H1 (cell line): ENCODE results near the gene VWF. TPM values are rescaled to one million over a fixed set of nuclear protein-coding genes. Genes with fewer than 3 reads are reported as not detected.

ENCODE experiments used
- CHD7 ChIP-seq: fragments of 300-600 bp; sonication (generic); IDR thresholded peaks from 2 replicates; pipeline ENCODE4 v1.7.1; 2012; ENCODE audit warnings: low read length, moderate library complexity, mild to moderate bottlenecking, inconsistent platforms; ENCODE audit not compliant: insufficient replicate concordance
- GABPA ChIP-seq: IDR thresholded peaks from 2 replicates; pipeline ENCODE4 v1.6.1; 2011; ENCODE audit warnings: mild to moderate bottlenecking, low read length, moderate library complexity, borderline replicate concordance; ENCODE audit not compliant: insufficient read depth
- KDM1A ChIP-seq: fragments of 200-600, 300-600 bp; sonication (generic); IDR thresholded peaks from 2 replicates; pipeline ENCODE4 v1.7.1; 2016; ENCODE audit warnings: mild to moderate bottlenecking, low read length, borderline replicate concordance
- MAFK ChIP-seq: IDR thresholded peaks from 2 replicates; pipeline ENCODE4 v1.6.1; 2012; ENCODE audit warnings: low read depth, mild to moderate bottlenecking, improper control_type of control experiment, low read length
- NANOG ChIP-seq: IDR thresholded peaks from 2 replicates; pipeline ENCODE4 v1.6.1; 2011; ENCODE audit warnings: low read length, low read depth, mild to moderate bottlenecking, inconsistent platforms; ENCODE audit not compliant: insufficient read depth, poor library complexity, severe bottlenecking
- NRF1 ChIP-seq: IDR thresholded peaks from 2 replicates; pipeline ENCODE4 v1.6.1; 2011; ENCODE audit warnings: mild to moderate bottlenecking, low read depth, low read length, improper control_type of control experiment
- SP2 ChIP-seq: IDR thresholded peaks from 2 replicates; pipeline ENCODE4 v1.6.1; 2012; ENCODE audit warnings: mild to moderate bottlenecking, low read length, inconsistent platforms
- SUZ12 ChIP-seq: fragments of 200-600 bp; sonication (generic); IDR thresholded peaks from 2 replicates; pipeline ENCODE4 v1.6.1; 2012; ENCODE audit warnings: mild to moderate bottlenecking, inconsistent platforms, low read length, moderate library complexity, mixed read lengths
- polyA plus RNA-seq, 7 experiments: library from polyadenylated mRNA; depleted of rRNA in 3 of 7; stranded (reverse) in 5 of 7; unstranded in 2 of 7; fragments of >200 nt in 5 of 7; fragments of 200-250 nt in 2 of 7; gene quantifications; 1 replicate in 5 of 7; 2 replicates in 1 of 7; 4 replicates in 1 of 7; pipeline versions ENCODE4 v1.2.1 to v1.2.3, GENCODE V29; 2011 to 2013; ENCODE audit warnings: missing spikeins in 2 of 7, mixed read lengths in 2 of 7
- total RNA-seq: library from RNA; stranded (reverse); fragmentation: NEBNext Ultra II Directional; extraction: Animal tissue kit (Norgen Biotek cat#: 25700); gene quantifications from 2 replicates; pipeline ENCODE4 v1.2.1, GENCODE V29; 2021

Gene VWF
- total and polyA plus RNA-seq, 2 of the 8 experiments (the other 6 are each of a cell fraction or from before 2014, with no cell fraction given) = 0.39 to 0.60 TPM

- TF ChIP-seq CHD7 = no peak
- TF ChIP-seq KDM1A = no peak
- TF ChIP-seq MAFK = no peak
- TF ChIP-seq NANOG = no peak
- TF ChIP-seq SUZ12 = no peak
- TF ChIP-seq GABPA = no peak
- TF ChIP-seq SP2 = no peak
- TF ChIP-seq NRF1 = no peak
These were observed 47.4 kb downstream of the VWF start (continued) for GRCh38 chr12:6076776-6077691.
